Stomach (tissue), 9 donors: ENCODE measurements around the gene PFKL. TPM values are rescaled to one million over a fixed set of nuclear protein-coding genes. Genes with fewer than 3 reads are reported as not detected.

Experiments
- DNase-seq, 2 donors: peaks; one replicate each; pipeline versions ENCODE4 v3.0.0 to v3.0.0-alpha.2; 2013 to 2019
- H3K27ac ChIP-seq, 5 donors: fragments of 200-600 bp in 4 of 5; sonication (generic) in 4 of 5; one replicate each; pipeline ENCODE4 v1.5.1; 2013 to 2019; ENCODE audit warnings: mild to moderate bottlenecking in 1 of 5, moderate library complexity in 1 of 5
- H3K27me3 ChIP-seq, 3 donors: fragments of 200-600 bp; sonication (generic); one replicate each; pipeline ENCODE4 v1.5.1; 2017 to 2019; ENCODE audit warnings: mixed run types in 1 of 3
- H3K36me3 ChIP-seq, 4 donors: fragments of 200-600 bp; sonication (generic); 1 replicate in 3 of 4; 2 replicates in 1 of 4; pipeline ENCODE4 v1.5.1; 2016 to 2019
- H3K4me1 ChIP-seq, 4 donors: fragments of 200-600 bp; sonication (generic); one replicate each; pipeline ENCODE4 v1.5.1; 2016 to 2019
- H3K4me3 ChIP-seq, 4 donors: fragments of 200-600 bp; sonication (generic) in 3 of 4; one replicate each; pipeline ENCODE4 v1.5.1; 2016 to 2019; ENCODE audit warnings: mild to moderate bottlenecking in 1 of 4
- H3K9me3 ChIP-seq, 4 donors: fragments of 200-600 bp; sonication (generic); one replicate each; pipeline ENCODE4 v1.5.1; 2016 to 2019
- EP300 ChIP-seq: sonication (generic); formaldehyde crosslinking; IDR thresholded peaks from one replicate; pipeline ENCODE4 v1.6.1; 2017; ENCODE audit warnings: antibody characterized with exemption
- POLR2A ChIP-seq, 4 donors: fragments of 450-650 bp; IDR thresholded peaks; one replicate each; pipeline ENCODE4 v1.6.1; 2016; ENCODE audit warnings: antibody characterized with exemption in 4 of 4, control low read depth in 2 of 4, mild to moderate bottlenecking in 1 of 4, moderate library complexity in 1 of 4
- POLR2AphosphoS5 ChIP-seq, 3 donors: sonication (generic); formaldehyde crosslinking; IDR thresholded peaks; one replicate each; pipeline ENCODE4 v1.6.1; 2016; ENCODE audit warnings: antibody characterized with exemption in 3 of 3
- WGBS, 5 donors: extraction: QIAGEN DNeasy Blood & Tissue Kit in 3 of 5; methylation state at CpG; one replicate each; pipeline versions ENCODE4 v1.1.5 to v1.1.7; 2013 to 2018; 5-methylcytosine and 5-hydroxymethylcytosine counted together
- intact Hi-C: fragments of 100-400 bp; cut with DNase I; formaldehyde crosslinking; loops from one replicate; pipeline ENCODE4 v1.15.1; 2023; ENCODE audit warnings: low total_unique reads
- polyA plus RNA-seq, 3 donors: library from polyadenylated mRNA; stranded (reverse); fragments of 200-250 nt; gene quantifications; one replicate each; pipeline ENCODE4 v1.2.3, GENCODE V29; 2013
- total RNA-seq, 5 donors: library from RNA; depleted of rRNA; stranded (reverse); fragments of >200 nt; gene quantifications; one replicate each; pipeline versions ENCODE4 v1.1.0 to v1.2.3, GENCODE V29; 2014 to 2016
- TF ChIP-seq, protein P1 (sequence below), 7 experiments: fragments of 450-650 bp in 4 of 7; fragments of 200-600 bp in 3 of 7; sonication (generic) in 3 of 7; IDR thresholded peaks; one replicate each; pipeline ENCODE4 v1.5.1; 2016 to 2019; ENCODE audit warnings: antibody characterized with exemption in 7 of 7, control low read depth in 2 of 7, mild to moderate bottlenecking in 1 of 7
- donor health status: healthy with polysubstance abuse.
- donor health status: Bipolar disorder and iron deficiency.
- donor health status: healthy.

PFKL gene
- total and polyA plus RNA-seq, 8 donors = 83.0 to 283 (median 130) TPM

DNA sequence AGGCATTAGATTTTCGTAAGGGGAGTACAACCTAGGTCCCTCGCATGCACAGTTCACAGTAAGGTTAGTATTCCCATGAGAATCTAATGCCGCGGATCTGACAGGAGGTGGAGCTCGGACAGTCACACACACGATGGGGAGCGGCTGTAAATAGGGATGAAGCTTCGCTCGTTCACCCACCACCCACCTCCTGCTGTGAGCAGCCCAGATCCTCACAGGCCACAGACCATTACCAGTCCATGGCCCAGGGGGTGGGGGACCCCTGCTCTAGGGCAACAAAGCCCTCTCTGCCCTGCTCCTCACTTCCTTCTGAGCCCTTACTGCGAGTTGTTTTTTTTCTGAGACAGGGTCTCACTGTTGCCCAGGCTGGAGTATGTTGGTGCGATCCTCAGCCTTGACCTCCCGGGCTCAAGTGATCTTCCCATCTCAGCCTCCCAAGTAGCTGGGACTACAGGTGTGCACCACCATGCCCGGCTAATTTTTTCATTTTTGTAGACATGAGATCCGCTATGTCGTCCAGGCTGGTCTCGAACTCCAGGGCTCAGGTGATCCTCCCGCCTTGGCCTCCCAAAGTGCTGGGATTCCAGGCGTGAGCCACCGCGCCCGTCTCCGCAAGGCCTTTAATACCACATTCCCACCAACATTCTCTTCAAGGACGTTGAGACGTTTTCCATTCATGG, 74.9 kb downstream of the PFKL start:
- Histone ChIP-seq H3K4me1 (peaks cover 0 to 49% (median 24%) of the 10 kb centered on the region in 4 donors), H3K27ac (peak overlapping the region in 1 of 5 donors; percentile 64), H3K27me3 (peaks cover 0 to 77% (median 12%) of the 10 kb centered on the region in 3 donors), H3K9me3 (no peaks in the 10 kb centered on the region), H3K36me3 (peaks cover 0 to 11% (median 0%) of the 10 kb centered on the region in 4 donors), H3K4me3 (no peak overlapping the region)
- intact Hi-C loops = no loop called here
- DNase-seq = no peak
- TF ChIP-seq POLR2AphosphoS5 (IDR thresholded peaks at IDR 0.05) (no peak), POLR2A (IDR thresholded peaks at IDR 0.05) (no peak), EP300 (no peak)
- TF ChIP-seq, protein P1, sequence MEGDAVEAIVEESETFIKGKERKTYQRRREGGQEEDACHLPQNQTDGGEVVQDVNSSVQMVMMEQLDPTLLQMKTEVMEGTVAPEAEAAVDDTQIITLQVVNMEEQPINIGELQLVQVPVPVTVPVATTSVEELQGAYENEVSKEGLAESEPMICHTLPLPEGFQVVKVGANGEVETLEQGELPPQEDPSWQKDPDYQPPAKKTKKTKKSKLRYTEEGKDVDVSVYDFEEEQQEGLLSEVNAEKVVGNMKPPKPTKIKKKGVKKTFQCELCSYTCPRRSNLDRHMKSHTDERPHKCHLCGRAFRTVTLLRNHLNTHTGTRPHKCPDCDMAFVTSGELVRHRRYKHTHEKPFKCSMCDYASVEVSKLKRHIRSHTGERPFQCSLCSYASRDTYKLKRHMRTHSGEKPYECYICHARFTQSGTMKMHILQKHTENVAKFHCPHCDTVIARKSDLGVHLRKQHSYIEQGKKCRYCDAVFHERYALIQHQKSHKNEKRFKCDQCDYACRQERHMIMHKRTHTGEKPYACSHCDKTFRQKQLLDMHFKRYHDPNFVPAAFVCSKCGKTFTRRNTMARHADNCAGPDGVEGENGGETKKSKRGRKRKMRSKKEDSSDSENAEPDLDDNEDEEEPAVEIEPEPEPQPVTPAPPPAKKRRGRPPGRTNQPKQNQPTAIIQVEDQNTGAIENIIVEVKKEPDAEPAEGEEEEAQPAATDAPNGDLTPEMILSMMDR (IDR thresholded peaks at IDR 0.05) = no peak
- WGBS, 5 donors = 84 to 92% (median 89%) methylated on average over 24 of the region's 24 CpGs

DNA sequence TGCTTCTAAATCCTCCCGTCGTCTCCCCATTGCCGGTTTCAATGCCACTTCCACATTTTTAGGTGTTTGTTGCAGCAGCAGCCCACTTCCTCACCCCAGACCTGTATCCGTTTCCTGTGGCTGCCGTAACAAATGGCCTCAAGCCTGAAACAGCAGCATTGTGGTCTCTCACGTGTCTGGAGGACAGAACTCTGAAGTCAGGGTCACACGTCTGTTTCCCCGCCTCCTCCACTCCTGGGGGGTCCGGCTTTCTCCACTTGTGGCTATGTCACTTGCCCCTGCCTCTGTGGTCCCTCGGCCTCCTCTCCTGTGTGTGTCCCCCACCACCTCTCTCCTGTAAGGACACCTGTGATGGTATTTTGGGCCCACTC, 75.4 kb downstream of the PFKL start:
- TF ChIP-seq POLR2A (IDR thresholded peaks at IDR 0.05) = no peak
- TF ChIP-seq, protein P1 (IDR thresholded peaks at IDR 0.05) = no peak
- no peak for TF ChIP-seq POLR2AphosphoS5 (IDR thresholded peaks at IDR 0.05)
- TF ChIP-seq EP300 = no peak
- H3K27ac ChIP-seq = peak overlapping the region in 1 of 5 donors; percentile 64
- peaks cover 0 to 77% (median 8%) of the 10 kb centered on the region in 3 donors for H3K27me3 ChIP-seq
- H3K4me1 ChIP-seq = peaks cover 0 to 44% (median 19%) of the 10 kb centered on the region in 4 donors
- intact Hi-C loops = no loop called here
- WGBS, 5 donors = 67 to 78% (median 75%) methylated on average over 10 of the region's 10 CpGs
- DNase-seq = peak; percentile 42 to 53
- H3K36me3 ChIP-seq = peaks cover 0 to 11% (median 0%) of the 10 kb centered on the region in 4 donors
- H3K9me3 ChIP-seq = no peaks in the 10 kb centered on the region
- H3K4me3 ChIP-seq = no peak overlapping the region

DNA sequence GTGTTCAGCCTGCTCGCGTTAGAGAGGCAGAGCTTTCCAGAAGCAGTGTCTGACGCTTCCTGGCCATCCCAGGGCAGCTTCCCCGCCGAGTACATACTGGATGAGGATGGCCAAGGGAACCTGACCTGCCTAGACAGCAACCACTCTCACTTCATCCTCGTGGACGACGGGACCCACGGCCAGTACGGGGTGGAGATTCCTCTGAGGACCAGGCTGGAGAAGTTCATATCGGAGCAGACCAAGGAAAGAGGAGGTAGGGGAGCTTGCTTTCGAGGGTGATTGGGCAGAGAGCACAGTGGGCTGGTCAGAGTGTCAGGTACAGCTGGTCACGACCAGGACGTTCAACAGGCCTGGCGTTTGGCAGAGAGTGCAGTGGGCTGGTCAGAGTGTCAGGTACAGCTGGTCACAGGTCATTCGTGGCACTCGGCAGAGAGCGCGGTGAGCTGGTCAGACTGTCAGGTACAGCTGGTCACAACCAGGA, 75.9 kb downstream of the PFKL start:
- Histone ChIP-seq H3K4me3 (no peak overlapping the region), H3K27me3 (peaks cover 0 to 77% (median 2%) of the 10 kb centered on the region in 3 donors), H3K4me1 (peaks cover 0 to 40% (median 14%) of the 10 kb centered on the region in 4 donors), H3K36me3 (peaks cover 0 to 11% (median 0%) of the 10 kb centered on the region in 4 donors), H3K9me3 (no peaks in the 10 kb centered on the region), H3K27ac (peak overlapping the region in 1 of 5 donors; percentile 64)
- 86 to 90% (median 89%) methylated on average over 16 to 19 of the region's 19 CpGs for WGBS, 5 donors
- intact Hi-C loops = no loop called here
- TF ChIP-seq POLR2AphosphoS5 (IDR thresholded peaks at IDR 0.05) (no peak), EP300 (no peak), POLR2A (IDR thresholded peaks at IDR 0.05) (no peak)
- TF ChIP-seq, protein P1 (IDR thresholded peaks at IDR 0.05) = no peak
- DNase-seq = no peak

DNA sequence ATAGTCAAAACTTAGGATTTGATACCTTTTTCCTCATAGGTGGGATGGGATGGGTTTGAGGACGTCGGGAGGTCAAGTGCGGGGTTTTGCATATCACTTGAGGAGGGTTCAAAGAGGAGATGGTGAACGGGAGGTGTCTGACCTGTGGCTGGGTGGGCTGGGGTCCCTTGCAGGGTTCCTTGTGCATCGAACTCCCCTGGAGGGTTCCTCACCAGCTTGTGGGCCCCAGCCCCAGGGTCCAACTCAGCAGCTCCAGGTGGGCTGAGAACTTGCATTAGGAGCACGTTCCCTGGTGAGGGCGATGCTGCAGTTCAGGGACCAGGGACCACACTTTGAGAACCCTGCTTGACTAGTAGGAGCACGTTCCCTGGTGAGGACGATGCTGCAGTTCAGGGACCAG, 76.8 kb downstream of the PFKL start:
- Histone ChIP-seq H3K27me3 (peaks cover 0 to 70% (median 0%) of the 10 kb centered on the region in 3 donors), H3K4me3 (no peak overlapping the region), H3K4me1 (peaks cover 0 to 40% (median 14%) of the 10 kb centered on the region in 4 donors), H3K9me3 (no peaks in the 10 kb centered on the region), H3K27ac (no peak overlapping the region), H3K36me3 (peaks cover 0 to 11% (median 0%) of the 10 kb centered on the region in 4 donors)
- intact Hi-C loops = no loop called here
- no peak for DNase-seq
- 86 to 94% (median 89%) methylated on average over 8 to 9 of the region's 9 CpGs for WGBS, 5 donors
- no peak for TF ChIP-seq POLR2A (IDR thresholded peaks at IDR 0.05)
- TF ChIP-seq POLR2AphosphoS5 (IDR thresholded peaks at IDR 0.05) = no peak
- no peak for TF ChIP-seq EP300
- TF ChIP-seq, protein P1 (IDR thresholded peaks at IDR 0.05) = no peak

Other genes starting within 250 kb of the PFKL start
- 10 to 100 TPM in 2 of 5 donors, 1 to 10 TPM in 2, not detected in 1; 4.6 to 29.2 (median 14.7) TPM for gene PWP2, start 192.7 kb upstream of the PFKL start, total RNA-seq
- 10 to 100 TPM in 1 of 3 donors, 1 to 10 TPM in 2; 2.4 to 15.3 (median 6.3) TPM for gene PWP2, start 192.7 kb upstream of the PFKL start, polyA plus RNA-seq
- gene GATD3, start 166.4 kb upstream of the PFKL start, total RNA-seq = 10 to 100 TPM in 3 of 5 donors, 1 to 10 TPM in 2; 9.6 to 40.6 (median 14.5) TPM
- 10 to 100 TPM in 2 of 3 donors, 1 to 10 TPM in 1; 5.6 to 49.3 (median 15.1) TPM for gene GATD3, start 166.4 kb upstream of the PFKL start, polyA plus RNA-seq
- gene ICOSLG, start 59.1 kb upstream of the PFKL start, total RNA-seq = 1 to 10 TPM; 1.2 to 7.0 (median 3.5) TPM
- 1 to 10 TPM; 1.4 to 2.8 (median 1.8) TPM for gene ICOSLG, start 59.1 kb upstream of the PFKL start, polyA plus RNA-seq
- not detected for gene DNMT3L, start 38.2 kb upstream of the PFKL start, total RNA-seq
- gene DNMT3L, start 38.2 kb upstream of the PFKL start, polyA plus RNA-seq = not detected
- gene AIRE, start 14.2 kb upstream of the PFKL start, total RNA-seq = under 1 TPM in 2 of 5 donors, not detected in 3; 0.18 to 0.87 TPM
- gene AIRE, start 14.2 kb upstream of the PFKL start, polyA plus RNA-seq = not detected
- 100 to 1,000 TPM in 1 of 5 donors, 10 to 100 TPM in 4; 21.1 to 118 (median 32.2) TPM for gene CFAP410, start 39.3 kb downstream of the PFKL start, total RNA-seq
- 10 to 100 TPM; 30.2 to 43.1 (median 39.0) TPM for gene CFAP410, start 39.3 kb downstream of the PFKL start, polyA plus RNA-seq
- 10 to 100 TPM in 1 of 5 donors, 1 to 10 TPM in 4; 1.3 to 10.3 (median 3.5) TPM for gene TRPM2, start 53.6 kb downstream of the PFKL start, total RNA-seq
- gene TRPM2, start 53.6 kb downstream of the PFKL start, polyA plus RNA-seq = 1 to 10 TPM; 1.9 to 2.7 (median 1.9) TPM
- gene LRRC3, start 155.5 kb downstream of the PFKL start, total RNA-seq = 1 to 10 TPM; 1.2 to 8.0 (median 5.5) TPM
- gene LRRC3, start 155.5 kb downstream of the PFKL start, polyA plus RNA-seq = 1 to 10 TPM in 2 of 3 donors, under 1 TPM in 1; 0.76 to 1.3 (median 1.3) TPM
- not detected for gene KRTAP10-1, start 240.1 kb downstream of the PFKL start, total RNA-seq
- gene KRTAP10-1, start 240.1 kb downstream of the PFKL start, polyA plus RNA-seq = not detected